SK-N-SH treated with all-trans-retinoic acid at 6 μM for 48 hours (cell line): ENCODE data around the gene PRDX6.

ENCODE experiments used
- ATAC-seq: fragments of 200-7000 bp; cut with Tn5 transposase; 3 replicates; pipeline ENCODE4 v1.9.1; 2020; ENCODE audit warnings: mild to moderate bottlenecking, moderate library complexity
- BACH2 ChIP-seq: fragments of 250-450 bp; sonication (Bioruptor Pico); IDR thresholded peaks from 2 replicates; pipeline ENCODE4 v1.9.0; 2021; ENCODE audit warnings: mild to moderate bottlenecking, borderline replicate concordance
- CSDC2 ChIP-seq: fragments of 250-450 bp; sonication (Bioruptor Pico); IDR thresholded peaks from 2 replicates; pipeline ENCODE4 v1.5.0; 2020; ENCODE audit warnings: mild to moderate bottlenecking, moderate library complexity
- GLIS3 ChIP-seq: fragments of 250-450 bp; sonication (Bioruptor Pico); IDR thresholded peaks from 2 replicates; pipeline ENCODE4 v1.5.0; 2020; ENCODE audit warnings: mild to moderate bottlenecking, moderate library complexity
- ISL1 ChIP-seq: fragments of 250-450 bp; sonication (Bioruptor Pico); IDR thresholded peaks from 2 replicates; pipeline ENCODE4 v2.1.2; 2022; ENCODE audit warnings: mild to moderate bottlenecking, moderate library complexity
- OSR1 ChIP-seq: fragments of 250-450 bp; sonication (Bioruptor Pico); IDR thresholded peaks from 2 replicates; pipeline ENCODE4 v1.8.0; 2022; ENCODE audit warnings: moderate library complexity, mild to moderate bottlenecking, inconsistent platforms
- POU6F1 ChIP-seq: fragments of 250-450 bp; sonication (Bioruptor Pico); IDR thresholded peaks from 2 replicates; pipeline ENCODE4 v1.8.0; 2021; ENCODE audit warnings: low read depth, mild to moderate bottlenecking, moderate library complexity, borderline replicate concordance
- PPARA ChIP-seq: fragments of 250-450 bp; sonication (Bioruptor Pico); IDR thresholded peaks from 2 replicates; pipeline ENCODE4 v1.5.0; 2020; ENCODE audit warnings: mild to moderate bottlenecking, borderline replicate concordance
- RARB ChIP-seq: fragments of 250-450 bp; sonication (Bioruptor Pico); IDR thresholded peaks from 2 replicates; pipeline ENCODE4 v1.8.0; 2021; ENCODE audit warnings: mild to moderate bottlenecking, moderate library complexity
- SNAI2 ChIP-seq: fragments of 250-450 bp; sonication (Bioruptor Pico); IDR thresholded peaks from 2 replicates; pipeline ENCODE4 v1.5.0; 2020; ENCODE audit warnings: mild to moderate bottlenecking, moderate library complexity
- TCF4 ChIP-seq: fragments of 250-450 bp; sonication (Bioruptor Pico); IDR thresholded peaks from 2 replicates; pipeline ENCODE4 v1.8.0; 2021; ENCODE audit warnings: mild to moderate bottlenecking, moderate library complexity, borderline replicate concordance
- TOX ChIP-seq: fragments of 250-450 bp; sonication (Bioruptor Pico); IDR thresholded peaks from 2 replicates; pipeline ENCODE4 v1.8.0; 2021; ENCODE audit warnings: mild to moderate bottlenecking, moderate library complexity, borderline replicate concordance
- TSHZ2 ChIP-seq: fragments of 250-450 bp; sonication (Bioruptor Pico); IDR thresholded peaks from 2 replicates; pipeline ENCODE4 v1.5.0; 2020; ENCODE audit warnings: mild to moderate bottlenecking, moderate library complexity
- ZC3H10 ChIP-seq: fragments of 250-450 bp; sonication (Bioruptor Pico); IDR thresholded peaks from 2 replicates; pipeline ENCODE4 v1.5.1; 2021; ENCODE audit warnings: mild to moderate bottlenecking, moderate library complexity
- ZFP30 ChIP-seq: fragments of 450-650 bp; formaldehyde crosslinking; IDR thresholded peaks from 2 replicates; pipeline ENCODE4 v1.5.0; 2022; ENCODE audit warnings: mild to moderate bottlenecking, moderate library complexity
- ZNF565 ChIP-seq: fragments of 450-650 bp; formaldehyde crosslinking; conservative IDR thresholded peaks from 2 replicates; pipeline ENCODE4 v1.5.0; 2020; ENCODE audit warnings: low read depth, mild to moderate bottlenecking, moderate library complexity
- ZNF70 ChIP-seq: fragments of 450-650 bp; formaldehyde crosslinking; IDR thresholded peaks from 2 replicates; pipeline ENCODE4 v1.5.0; 2020; ENCODE audit warnings: mild to moderate bottlenecking, moderate library complexity
- ZNF8 ChIP-seq: fragments of 450-650 bp; formaldehyde crosslinking; IDR thresholded peaks from 2 replicates; pipeline ENCODE4 v1.5.0; 2020; ENCODE audit warnings: mild to moderate bottlenecking, moderate library complexity
- TF ChIP-seq, protein P1 (sequence below): fragments of 250-450 bp; sonication (Bioruptor Pico); IDR thresholded peaks from 2 replicates; pipeline ENCODE4 v1.8.0; 2020; ENCODE audit warnings: mild to moderate bottlenecking, moderate library complexity, borderline replicate concordance
- TF ChIP-seq, protein P2 (sequence below): fragments of 250-450 bp; sonication (Bioruptor Pico); IDR thresholded peaks from 2 replicates; pipeline ENCODE4 v1.5.1; 2020; ENCODE audit warnings: low read depth, mild to moderate bottlenecking, moderate library complexity

PRDX6 gene

GRCh38 chr1:173488001-173488400 is 10.9 kb downstream of the PRDX6 start:
- TF ChIP-seq, protein P1, sequence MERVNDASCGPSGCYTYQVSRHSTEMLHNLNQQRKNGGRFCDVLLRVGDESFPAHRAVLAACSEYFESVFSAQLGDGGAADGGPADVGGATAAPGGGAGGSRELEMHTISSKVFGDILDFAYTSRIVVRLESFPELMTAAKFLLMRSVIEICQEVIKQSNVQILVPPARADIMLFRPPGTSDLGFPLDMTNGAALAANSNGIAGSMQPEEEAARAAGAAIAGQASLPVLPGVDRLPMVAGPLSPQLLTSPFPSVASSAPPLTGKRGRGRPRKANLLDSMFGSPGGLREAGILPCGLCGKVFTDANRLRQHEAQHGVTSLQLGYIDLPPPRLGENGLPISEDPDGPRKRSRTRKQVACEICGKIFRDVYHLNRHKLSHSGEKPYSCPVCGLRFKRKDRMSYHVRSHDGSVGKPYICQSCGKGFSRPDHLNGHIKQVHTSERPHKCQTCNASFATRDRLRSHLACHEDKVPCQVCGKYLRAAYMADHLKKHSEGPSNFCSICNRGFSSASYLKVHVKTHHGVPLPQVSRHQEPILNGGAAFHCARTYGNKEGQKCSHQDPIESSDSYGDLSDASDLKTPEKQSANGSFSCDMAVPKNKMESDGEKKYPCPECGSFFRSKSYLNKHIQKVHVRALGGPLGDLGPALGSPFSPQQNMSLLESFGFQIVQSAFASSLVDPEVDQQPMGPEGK (CRISPR knock-in tag): no peak
- TF ChIP-seq ZNF70 (CRISPR knock-in tag): no peak
- TF ChIP-seq BACH2 (CRISPR knock-in tag): no peak
- no peak for TF ChIP-seq TOX (CRISPR knock-in tag)
- no peak for ATAC-seq

DNA sequence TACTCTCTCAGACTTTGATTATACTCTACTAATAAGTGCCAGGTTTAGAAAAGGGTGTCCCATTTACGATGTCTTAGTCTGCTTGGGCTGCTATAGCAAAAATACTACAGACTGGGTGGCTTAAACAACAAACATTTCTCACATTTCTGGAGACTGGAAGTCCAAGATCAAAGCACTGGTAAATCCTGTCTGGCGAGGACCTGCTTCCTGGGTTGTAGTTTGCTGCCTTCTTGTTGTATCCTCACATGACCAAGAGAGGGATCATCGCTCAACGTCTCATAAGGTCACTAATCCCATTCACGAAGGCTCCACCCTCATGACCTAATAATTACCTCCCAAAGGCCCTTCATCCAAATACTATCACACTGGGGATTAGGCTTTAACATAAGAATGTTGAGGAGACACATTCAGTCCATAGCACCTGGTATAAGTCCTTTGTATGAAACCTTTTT is 12.0 kb downstream of the PRDX6 start:
- no peak for TF ChIP-seq GLIS3
- no peak for TF ChIP-seq CSDC2 (CRISPR knock-in tag)
- no peak for TF ChIP-seq POU6F1 (CRISPR knock-in tag)
- no peak for TF ChIP-seq OSR1 (CRISPR knock-in tag)
- no peak for TF ChIP-seq ISL1 (CRISPR knock-in tag)
- no peak for TF ChIP-seq TSHZ2
- TF ChIP-seq ZFP30 (CRISPR knock-in tag): no peak
- TF ChIP-seq PPARA: no peak
- TF ChIP-seq TOX (CRISPR knock-in tag): no peak
- TF ChIP-seq BACH2 (CRISPR knock-in tag): no peak
- TF ChIP-seq, protein P2, sequence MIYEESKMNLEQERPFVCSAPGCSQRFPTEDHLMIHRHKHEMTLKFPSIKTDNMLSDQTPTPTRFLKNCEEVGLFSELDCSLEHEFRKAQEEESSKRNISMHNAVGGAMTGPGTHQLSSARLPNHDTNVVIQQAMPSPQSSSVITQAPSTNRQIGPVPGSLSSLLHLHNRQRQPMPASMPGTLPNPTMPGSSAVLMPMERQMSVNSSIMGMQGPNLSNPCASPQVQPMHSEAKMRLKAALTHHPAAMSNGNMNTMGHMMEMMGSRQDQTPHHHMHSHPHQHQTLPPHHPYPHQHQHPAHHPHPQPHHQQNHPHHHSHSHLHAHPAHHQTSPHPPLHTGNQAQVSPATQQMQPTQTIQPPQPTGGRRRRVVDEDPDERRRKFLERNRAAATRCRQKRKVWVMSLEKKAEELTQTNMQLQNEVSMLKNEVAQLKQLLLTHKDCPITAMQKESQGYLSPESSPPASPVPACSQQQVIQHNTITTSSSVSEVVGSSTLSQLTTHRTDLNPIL: no peak
- no peak for TF ChIP-seq ZNF565 (CRISPR knock-in tag)
- no peak for TF ChIP-seq ZNF70 (CRISPR knock-in tag)
- no peak for TF ChIP-seq ZNF8 (CRISPR knock-in tag)
- TF ChIP-seq ZC3H10 (CRISPR knock-in tag): no peak
- ATAC-seq: peak; percentile 38; the same call in 2 of the 3 replicates

- peak; percentile 16; the same call in 1 of the 3 replicates for ATAC-seq
- TF ChIP-seq ZFP30 (CRISPR knock-in tag) (no peak), OSR1 (CRISPR knock-in tag) (no peak), TCF4 (CRISPR knock-in tag) (no peak), ZNF70 (CRISPR knock-in tag) (no peak), ZNF565 (CRISPR knock-in tag) (no peak), TSHZ2 (no peak), ISL1 (CRISPR knock-in tag) (no peak), RARB (CRISPR knock-in tag) (no peak), ZC3H10 (CRISPR knock-in tag) (no peak), BACH2 (CRISPR knock-in tag) (no peak), SNAI2 (CRISPR knock-in tag) (no peak), ZNF8 (CRISPR knock-in tag) (no peak), GLIS3 (no peak), POU6F1 (CRISPR knock-in tag) (no peak)
- TF ChIP-seq, protein P1 (CRISPR knock-in tag): no peak
These were observed 12.8 kb downstream of the PRDX6 start for GRCh38 chr1:173489929-173490328.
